ENCODE measurements around the gene TRIP6. TPM values are rescaled to one million over a fixed set of nuclear protein-coding genes. Genes with fewer than 3 reads are reported as not detected.

Gene TRIP6
- total RNA-seq, 4 donors from 2014 or later, result 4.6 to 9.1 (median 7.3) TPM

DNA sequence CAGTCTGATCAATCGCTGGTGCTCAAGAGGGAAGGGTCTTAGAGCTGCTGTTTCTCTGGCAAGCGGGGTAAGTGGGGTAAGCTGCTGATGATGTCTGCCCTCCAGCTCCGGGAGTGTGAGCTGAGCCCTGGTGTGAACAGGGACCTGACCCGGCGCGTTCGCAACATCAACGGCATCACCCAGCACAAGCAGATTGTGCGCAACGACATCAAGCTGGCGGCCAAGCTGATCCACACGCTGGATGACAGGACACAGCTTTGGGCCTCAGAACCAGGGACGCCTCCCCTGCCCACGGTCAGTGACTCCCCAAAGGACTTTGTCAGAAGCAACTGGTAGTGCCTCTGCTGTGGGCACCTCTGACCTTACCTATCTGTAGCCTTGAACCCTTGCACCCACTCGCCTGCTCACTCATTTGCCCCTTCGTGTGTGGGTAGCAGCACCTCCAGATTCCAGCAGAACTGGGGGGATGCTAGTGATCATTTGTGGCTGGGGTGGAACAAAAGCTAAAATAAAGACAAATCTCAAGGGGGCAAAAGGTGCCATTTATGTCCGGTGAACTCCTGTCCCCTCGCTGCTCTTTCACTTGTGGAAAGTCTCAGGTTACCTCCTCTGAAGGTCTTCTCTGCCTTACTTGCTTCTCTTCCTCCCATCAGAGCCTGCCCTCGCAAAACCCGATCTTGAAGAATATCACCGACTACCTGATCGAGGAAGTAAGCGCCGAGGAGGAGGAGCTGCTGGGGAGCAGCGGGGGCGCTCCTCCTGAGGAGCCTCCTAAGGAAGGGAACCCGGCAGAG is 19.2 kb downstream of the TRIP6 start:
- Histone ChIP-seq H3K36me3 (peaks cover 0 to 73% of the 10 kb centered on the region in 2 donors), H3K27me3 (no peaks in the 10 kb centered on the region), H3K27ac (peak overlapping the region in 1 of 4 donors; percentile 95), H3K4me1 (peaks cover 14 to 30% of the 10 kb centered on the region in 2 donors), H3K4me3 (no peak overlapping the region), H3K9me3 (no peaks in the 10 kb centered on the region)
- intact Hi-C loops (cut with DNase I; ENCODE audit: low total_unique reads) (no loop called here), in situ Hi-C loops (cut with MboI; ENCODE audit: low sequenced_read_pairs in 4 of 4) (no loop called here)
- no peak for TF ChIP-seq POLR2A (IDR thresholded peaks at IDR 0.05)
- TF ChIP-seq, protein P1, sequence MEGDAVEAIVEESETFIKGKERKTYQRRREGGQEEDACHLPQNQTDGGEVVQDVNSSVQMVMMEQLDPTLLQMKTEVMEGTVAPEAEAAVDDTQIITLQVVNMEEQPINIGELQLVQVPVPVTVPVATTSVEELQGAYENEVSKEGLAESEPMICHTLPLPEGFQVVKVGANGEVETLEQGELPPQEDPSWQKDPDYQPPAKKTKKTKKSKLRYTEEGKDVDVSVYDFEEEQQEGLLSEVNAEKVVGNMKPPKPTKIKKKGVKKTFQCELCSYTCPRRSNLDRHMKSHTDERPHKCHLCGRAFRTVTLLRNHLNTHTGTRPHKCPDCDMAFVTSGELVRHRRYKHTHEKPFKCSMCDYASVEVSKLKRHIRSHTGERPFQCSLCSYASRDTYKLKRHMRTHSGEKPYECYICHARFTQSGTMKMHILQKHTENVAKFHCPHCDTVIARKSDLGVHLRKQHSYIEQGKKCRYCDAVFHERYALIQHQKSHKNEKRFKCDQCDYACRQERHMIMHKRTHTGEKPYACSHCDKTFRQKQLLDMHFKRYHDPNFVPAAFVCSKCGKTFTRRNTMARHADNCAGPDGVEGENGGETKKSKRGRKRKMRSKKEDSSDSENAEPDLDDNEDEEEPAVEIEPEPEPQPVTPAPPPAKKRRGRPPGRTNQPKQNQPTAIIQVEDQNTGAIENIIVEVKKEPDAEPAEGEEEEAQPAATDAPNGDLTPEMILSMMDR (IDR thresholded peaks at IDR 0.05 in 4 of 5, conservative IDR thresholded peaks at IDR 0.05 in 1 of 5), result no peak
- no peak for ATAC-seq
- no peak for DNase-seq

DNA sequence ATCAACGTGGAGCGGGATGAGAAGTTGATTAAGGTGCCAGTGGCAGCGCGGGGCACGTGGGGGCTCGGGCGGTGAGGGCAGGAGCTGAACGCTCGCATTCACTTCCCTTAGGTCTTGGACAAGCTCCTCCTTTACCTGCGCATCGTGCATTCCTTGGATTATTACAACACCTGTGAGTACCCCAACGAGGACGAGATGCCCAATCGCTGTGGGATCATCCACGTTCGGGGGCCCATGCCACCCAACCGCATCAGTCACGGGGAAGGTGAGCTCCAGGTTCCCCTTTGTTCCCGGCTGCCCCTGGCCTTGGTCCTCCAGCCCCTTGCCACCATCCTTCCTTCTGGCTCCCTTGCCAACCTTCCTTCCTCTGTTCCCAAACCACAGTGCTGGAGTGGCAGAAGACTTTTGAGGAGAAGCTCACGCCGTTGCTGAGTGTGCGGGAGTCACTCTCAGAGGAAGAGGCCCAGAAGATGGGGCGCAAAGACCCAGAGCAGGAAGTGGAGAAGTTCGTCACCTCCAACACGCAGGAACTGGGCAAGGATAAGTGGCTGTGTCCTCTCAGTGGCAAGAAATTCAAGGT is 19.8 kb downstream of the TRIP6 start:
- no peak for ATAC-seq
- Histone ChIP-seq H3K4me3 (no peak overlapping the region), H3K27ac (peak overlapping the region in 3 of 4 donors; percentile 32 to 96 (median 95)), H3K27me3 (no peaks in the 10 kb centered on the region), H3K9me3 (no peaks in the 10 kb centered on the region), H3K36me3 (peaks cover 0 to 66% of the 10 kb centered on the region in 2 donors), H3K4me1 (peaks cover 14 to 30% of the 10 kb centered on the region in 2 donors)
- in situ Hi-C loops (cut with MboI; ENCODE audit: low sequenced_read_pairs in 4 of 4), result no loop called here
- no peak for DNase-seq
- no peak for TF ChIP-seq POLR2A (IDR thresholded peaks at IDR 0.05)
- TF ChIP-seq, protein P1 (IDR thresholded peaks at IDR 0.05 in 4 of 5, conservative IDR thresholded peaks at IDR 0.05 in 1 of 5), result no peak
- intact Hi-C loops (cut with DNase I; ENCODE audit: low total_unique reads), result no loop called here

DNA sequence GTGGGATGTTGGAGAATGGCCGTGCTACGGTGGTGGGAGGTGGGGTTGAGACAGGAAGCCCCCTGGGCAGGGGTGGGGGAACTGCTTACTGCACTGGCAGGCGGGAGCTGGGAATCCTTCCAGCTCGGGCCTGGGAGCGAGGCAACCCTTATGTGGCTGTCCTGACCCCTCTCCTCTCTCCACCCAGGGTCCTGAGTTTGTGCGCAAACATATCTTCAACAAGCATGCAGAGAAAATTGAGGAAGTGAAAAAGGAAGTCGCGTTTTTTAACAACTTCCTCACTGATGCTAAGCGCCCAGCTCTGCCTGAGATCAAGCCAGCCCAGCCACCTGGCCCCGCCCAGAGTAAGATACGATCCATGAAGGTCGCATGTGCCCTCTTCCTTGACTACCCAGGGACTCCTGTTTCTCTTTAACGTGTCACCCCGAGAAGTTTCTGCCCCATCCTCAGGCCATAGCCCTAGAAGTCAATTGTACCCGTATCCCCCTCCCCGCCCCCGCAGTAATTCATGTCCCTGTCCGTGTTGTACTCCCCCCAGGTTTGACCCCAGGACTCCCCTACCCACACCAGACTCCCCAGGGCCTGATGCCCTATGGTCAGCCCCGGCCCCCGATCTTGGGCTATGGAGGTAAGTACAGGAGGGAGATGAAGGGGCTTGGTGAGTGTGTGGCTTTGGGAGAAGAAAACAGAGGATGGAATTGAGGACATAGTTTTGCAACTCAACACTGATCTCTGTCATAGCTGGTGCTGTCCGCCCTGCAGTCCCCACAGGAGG is 20.5 kb downstream of the TRIP6 start:
- in situ Hi-C loops (cut with MboI; ENCODE audit: low sequenced_read_pairs in 4 of 4), result no loop called here
- Histone ChIP-seq H3K27ac (peak overlapping the region; percentile 48 to 99 (median 96)), H3K4me1 (peaks cover 14 to 30% of the 10 kb centered on the region in 2 donors), H3K4me3 (no peak overlapping the region), H3K36me3 (peaks cover 0 to 59% of the 10 kb centered on the region in 2 donors), H3K9me3 (no peaks in the 10 kb centered on the region), H3K27me3 (no peaks in the 10 kb centered on the region)
- TF ChIP-seq POLR2A (IDR thresholded peaks at IDR 0.05), result no peak
- TF ChIP-seq, protein P1 (IDR thresholded peaks at IDR 0.05 in 4 of 5, conservative IDR thresholded peaks at IDR 0.05 in 1 of 5), result no peak
- ATAC-seq, result no peak
- intact Hi-C loops (cut with DNase I; ENCODE audit: low total_unique reads), result no loop called here
- no peak for DNase-seq

DNA sequence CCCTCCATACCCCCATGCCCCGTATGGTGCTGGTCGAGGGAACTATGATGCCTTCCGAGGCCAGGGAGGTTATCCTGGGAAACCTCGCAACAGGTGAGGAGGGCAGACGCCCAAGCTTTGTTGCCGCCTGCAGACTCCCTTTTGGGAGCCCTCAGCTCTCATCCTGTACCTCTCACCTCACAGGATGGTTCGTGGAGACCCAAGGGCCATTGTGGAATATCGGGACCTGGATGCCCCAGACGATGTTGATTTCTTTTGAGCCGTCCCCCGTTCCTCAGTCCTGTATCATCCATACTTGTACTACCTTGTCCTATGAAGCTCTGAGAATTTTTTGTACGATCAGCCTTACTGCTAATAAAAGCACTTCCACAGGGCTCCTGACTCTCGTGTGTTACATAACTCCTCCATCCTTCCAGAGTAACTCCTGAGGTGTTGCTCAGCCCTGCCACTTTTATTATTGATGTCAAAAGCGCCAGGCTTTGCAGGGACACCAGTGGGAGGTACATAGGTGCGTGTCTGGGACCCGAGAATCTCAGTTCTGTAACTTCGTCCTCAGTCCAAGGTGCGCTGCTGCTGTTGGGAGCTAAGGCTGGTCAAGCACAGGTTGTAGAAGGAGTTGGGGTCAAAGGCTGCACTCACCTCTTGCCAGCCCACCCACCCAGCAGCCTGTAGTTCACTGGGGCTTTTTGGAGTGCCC is 21.3 kb downstream of the TRIP6 start:
- Histone ChIP-seq H3K27ac (peak overlapping the region; percentile 95 to 99 (median 97)), H3K4me1 (peaks cover 19 to 33% of the 10 kb centered on the region in 2 donors), H3K9me3 (no peaks in the 10 kb centered on the region), H3K4me3 (peak overlapping the region; percentile 69 to 89 (median 85)), H3K36me3 (peaks cover 0 to 52% of the 10 kb centered on the region in 2 donors), H3K27me3 (no peaks in the 10 kb centered on the region)
- TF ChIP-seq POLR2A (IDR thresholded peaks at IDR 0.05), result no peak
- TF ChIP-seq, protein P1 (IDR thresholded peaks at IDR 0.05 in 4 of 5, conservative IDR thresholded peaks at IDR 0.05 in 1 of 5), result no peak
- ATAC-seq, result no peak
- intact Hi-C loops (cut with DNase I; ENCODE audit: low total_unique reads), result no loop called here
- in situ Hi-C loops (cut with MboI; ENCODE audit: low sequenced_read_pairs in 4 of 4), result no loop called here
- DNase-seq, result no peak

All from gastrocnemius medialis (tissue), 4 donors.